ENCODE measurements around the gene NRG2.

The NRG2 gene

DNA sequence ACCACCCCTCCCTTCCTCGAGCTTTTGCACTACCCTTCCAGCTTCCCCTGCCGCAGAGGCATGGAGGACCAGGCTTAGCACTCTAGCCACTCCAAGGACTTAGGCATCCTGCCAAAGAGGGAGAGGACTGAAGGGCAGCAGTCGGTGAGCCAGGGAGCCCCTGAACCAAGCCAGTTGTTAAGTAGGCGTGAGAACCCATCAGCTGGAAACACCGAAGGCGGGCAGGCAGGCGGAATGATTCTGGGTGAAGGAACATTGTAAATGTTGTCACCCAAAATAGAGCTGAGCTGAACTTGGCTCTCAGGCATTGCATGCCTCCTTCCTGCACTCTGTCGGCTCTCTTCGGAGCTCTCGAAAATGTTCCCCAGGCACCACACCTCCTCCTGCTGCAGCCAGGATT is 42.8 kb downstream of the NRG2 start:
- TF ChIP-seq, protein P1, sequence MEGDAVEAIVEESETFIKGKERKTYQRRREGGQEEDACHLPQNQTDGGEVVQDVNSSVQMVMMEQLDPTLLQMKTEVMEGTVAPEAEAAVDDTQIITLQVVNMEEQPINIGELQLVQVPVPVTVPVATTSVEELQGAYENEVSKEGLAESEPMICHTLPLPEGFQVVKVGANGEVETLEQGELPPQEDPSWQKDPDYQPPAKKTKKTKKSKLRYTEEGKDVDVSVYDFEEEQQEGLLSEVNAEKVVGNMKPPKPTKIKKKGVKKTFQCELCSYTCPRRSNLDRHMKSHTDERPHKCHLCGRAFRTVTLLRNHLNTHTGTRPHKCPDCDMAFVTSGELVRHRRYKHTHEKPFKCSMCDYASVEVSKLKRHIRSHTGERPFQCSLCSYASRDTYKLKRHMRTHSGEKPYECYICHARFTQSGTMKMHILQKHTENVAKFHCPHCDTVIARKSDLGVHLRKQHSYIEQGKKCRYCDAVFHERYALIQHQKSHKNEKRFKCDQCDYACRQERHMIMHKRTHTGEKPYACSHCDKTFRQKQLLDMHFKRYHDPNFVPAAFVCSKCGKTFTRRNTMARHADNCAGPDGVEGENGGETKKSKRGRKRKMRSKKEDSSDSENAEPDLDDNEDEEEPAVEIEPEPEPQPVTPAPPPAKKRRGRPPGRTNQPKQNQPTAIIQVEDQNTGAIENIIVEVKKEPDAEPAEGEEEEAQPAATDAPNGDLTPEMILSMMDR (IDR thresholded peaks at IDR 0.05; ENCODE audit: borderline replicate concordance, control extremely low read depth, extremely low read depth, insufficient read depth, missing control alignments) = no peak
- DNase-seq (ENCODE audit: low spot score) = no peak
- in situ Hi-C loops (cut with MboI; ENCODE audit: low sequenced_read_pairs, unreplicated experiment) = no loop called here

DNA sequence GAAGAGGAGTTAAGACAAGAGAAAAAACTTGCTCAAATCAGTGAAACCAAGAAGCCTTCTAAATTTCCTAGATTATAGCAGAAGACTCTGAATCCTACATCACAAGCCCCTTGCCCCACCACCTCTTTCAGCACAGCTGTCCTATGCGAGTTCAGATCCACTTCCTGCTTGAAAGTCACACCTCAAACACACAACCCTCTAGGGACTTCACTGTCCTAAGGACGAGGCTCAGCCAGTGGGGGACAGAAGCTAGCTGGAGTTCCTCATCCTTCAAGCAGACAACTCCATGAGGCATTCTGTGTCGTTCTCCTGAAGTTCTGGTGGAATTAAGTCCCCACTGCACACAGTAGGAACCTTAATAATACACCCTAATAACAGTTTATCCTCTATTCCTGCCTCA is 44.3 kb downstream of the NRG2 start:
- DNase-seq (ENCODE audit: low spot score) = no peak
- in situ Hi-C loops (cut with MboI; ENCODE audit: low sequenced_read_pairs, unreplicated experiment) = no loop called here
- TF ChIP-seq, protein P1 (IDR thresholded peaks at IDR 0.05; ENCODE audit: borderline replicate concordance, control extremely low read depth, extremely low read depth, insufficient read depth, missing control alignments) = no peak

DNA sequence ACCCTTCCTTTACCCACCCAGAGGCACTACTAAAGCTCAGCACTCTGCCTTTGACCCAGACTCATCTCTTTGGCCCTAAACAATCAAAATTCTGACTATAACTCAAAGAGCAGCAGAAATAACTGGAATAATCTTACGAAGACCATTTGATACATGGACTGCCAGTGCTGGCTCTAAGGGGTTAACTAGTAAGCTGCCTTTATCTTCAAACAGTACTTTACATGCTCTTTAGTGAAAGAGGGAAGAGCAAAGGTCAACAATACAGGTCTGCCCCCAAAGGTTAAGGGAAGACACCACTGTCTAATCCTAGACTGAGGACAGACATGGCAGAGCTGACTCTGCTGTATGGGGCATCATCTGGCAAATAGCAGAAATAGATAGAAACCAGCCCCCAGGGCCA is 45.8 kb downstream of the NRG2 start:
- in situ Hi-C loops (cut with MboI; ENCODE audit: low sequenced_read_pairs, unreplicated experiment) = no loop called here
- DNase-seq (ENCODE audit: low spot score) = no peak
- TF ChIP-seq, protein P1 (IDR thresholded peaks at IDR 0.05; ENCODE audit: borderline replicate concordance, control extremely low read depth, extremely low read depth, insufficient read depth, missing control alignments) = no peak

DNA sequence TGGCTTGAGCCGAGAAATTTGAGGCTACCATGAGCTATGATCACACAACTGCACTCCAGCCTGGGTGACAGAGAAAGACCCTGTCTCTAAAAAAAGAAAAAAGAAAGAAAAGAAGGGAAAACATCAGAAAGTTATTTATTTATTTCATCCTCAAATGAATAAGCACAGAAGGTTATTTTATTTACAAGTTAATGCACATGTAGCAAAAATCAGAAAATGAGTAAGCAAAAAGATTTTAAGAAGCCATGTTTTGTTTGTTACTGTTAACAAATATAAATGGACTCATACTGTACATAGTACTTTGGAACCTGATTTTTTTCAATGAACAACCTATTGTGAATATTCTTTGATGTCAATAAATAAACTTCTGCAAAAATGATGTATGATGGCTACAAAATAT is 47.2 kb downstream of the NRG2 start:
- DNase-seq (ENCODE audit: low spot score) = no peak
- in situ Hi-C loops (cut with MboI; ENCODE audit: low sequenced_read_pairs, unreplicated experiment) = no loop called here
- TF ChIP-seq, protein P1 (IDR thresholded peaks at IDR 0.05; ENCODE audit: borderline replicate concordance, control extremely low read depth, extremely low read depth, insufficient read depth, missing control alignments) = no peak

DNA sequence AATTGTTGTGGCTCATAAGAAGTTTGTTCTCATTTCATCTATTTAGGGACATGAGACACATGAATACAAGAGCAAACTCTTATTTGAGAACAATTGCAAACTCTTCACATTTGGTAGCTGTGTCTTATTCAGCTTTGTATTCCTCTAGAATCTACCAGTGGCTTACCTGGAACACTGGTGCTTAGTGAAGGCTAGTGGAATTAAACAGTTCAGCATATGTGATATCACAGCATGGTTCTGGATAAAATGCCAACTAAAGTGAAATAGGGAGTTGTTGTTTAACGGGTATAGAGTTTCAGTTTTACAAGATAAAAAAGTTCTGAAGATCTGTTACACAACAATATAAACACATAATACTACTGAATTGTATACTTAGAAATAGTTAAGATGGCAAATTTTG is 48.9 kb downstream of the NRG2 start:
- TF ChIP-seq, protein P1 (IDR thresholded peaks at IDR 0.05; ENCODE audit: borderline replicate concordance, control extremely low read depth, extremely low read depth, insufficient read depth, missing control alignments) = no peak

DNA sequence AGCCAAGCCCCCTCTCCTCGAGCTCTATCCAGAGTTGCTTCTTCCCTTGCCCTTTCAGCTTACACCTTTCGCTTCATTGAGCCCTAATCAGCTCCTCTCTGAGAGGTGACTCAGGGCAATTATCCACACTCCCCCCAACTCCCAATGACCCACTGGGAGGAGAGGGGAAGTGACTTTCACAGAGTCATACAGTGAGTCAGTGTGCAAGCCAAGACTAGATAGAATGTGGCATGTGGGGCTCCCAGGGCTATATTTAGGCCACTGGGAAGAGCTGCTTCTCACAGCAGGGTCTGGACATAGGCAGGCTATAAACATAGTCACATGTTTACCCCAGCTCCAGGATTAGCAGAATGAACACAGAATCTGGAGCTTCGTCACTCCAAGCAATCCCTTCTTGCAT is 57.4 kb downstream of the NRG2 start:
- TF ChIP-seq, protein P1 (IDR thresholded peaks at IDR 0.05; ENCODE audit: borderline replicate concordance, control extremely low read depth, extremely low read depth, insufficient read depth, missing control alignments) = no peak
- in situ Hi-C loops (cut with MboI; ENCODE audit: low sequenced_read_pairs, unreplicated experiment) = no loop called here
- no peak for DNase-seq (ENCODE audit: low spot score)

More for the DNA sequence above, 48.9 kb downstream of the NRG2 start:
- in situ Hi-C loops (cut with MboI; ENCODE audit: low sequenced_read_pairs, unreplicated experiment) = no loop called here
- no peak for DNase-seq (ENCODE audit: low spot score)

DNA sequence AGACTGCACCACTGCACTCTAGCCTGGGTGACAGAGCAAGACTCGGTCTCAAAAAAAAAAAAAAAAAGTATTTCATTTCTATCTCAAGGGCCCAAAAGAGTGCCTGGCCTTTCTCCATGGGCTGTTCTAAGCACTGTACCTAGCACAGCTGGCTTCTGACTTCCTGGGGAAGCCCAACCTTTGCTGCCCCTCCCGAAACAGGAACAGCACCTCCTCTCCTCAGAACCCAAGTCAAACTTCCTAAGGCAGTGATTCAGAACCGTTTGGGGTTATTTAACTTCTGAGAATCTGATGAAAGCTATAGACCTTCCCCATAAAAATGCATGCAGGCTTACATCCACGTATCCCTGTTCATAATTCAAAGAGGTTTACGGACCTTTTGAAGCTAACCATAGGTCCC is 57.8 kb downstream of the NRG2 start:
- TF ChIP-seq, protein P1 (IDR thresholded peaks at IDR 0.05; ENCODE audit: borderline replicate concordance, control extremely low read depth, extremely low read depth, insufficient read depth, missing control alignments) = no peak
- no peak for DNase-seq (ENCODE audit: low spot score)
- in situ Hi-C loops (cut with MboI; ENCODE audit: low sequenced_read_pairs, unreplicated experiment) = no loop called here

Measured in GM13976 (cell line).